OCI-LY7 (cell line): Measurements from ENCODE around the gene SORBS2. TPM values are rescaled to one million over a fixed set of nuclear protein-coding genes. Genes with fewer than 3 reads are reported as not detected.

Experiments
- BruUV-seq: library from RNA; stranded (reverse); fragments of 400-500 nt; replicated peaks from 2 replicates; lab custom pipeline; 2021; lab: Mats Ljungman, UMichigan
- CTCF ChIA-PET: fragments of 300-600 bp; sonication (Branson Sonifier 250); formaldehyde crosslinking; loops from one replicate; lab custom pipeline; 2022; ENCODE audit warnings: antibody characterized with exemption; ENCODE audit not compliant: unreplicated experiment; lab: Charles Lee
- POLR2A ChIA-PET: fragments of 300-600 bp; sonication (Branson Sonifier 250); formaldehyde crosslinking; loops from one replicate; lab custom pipeline; 2022; ENCODE audit warnings: antibody characterized with exemption; lab: Charles Lee
- DNase-seq: peaks from one replicate; pipeline ENCODE4 v3.0.0-alpha.2; 2015; ENCODE audit warnings: low spot score
- H2AFZ ChIP-seq: fragments of 200-600 bp; sonication (generic), shearing (Covaris generic); 2 replicates; pipeline ENCODE4 v1.6.1; 2014; ENCODE audit warnings: mild to moderate bottlenecking, antibody characterized with exemption, low read length, moderate library complexity
- H3K27ac ChIP-seq: fragments of 200-600 bp; sonication (generic); 2 replicates; pipeline ENCODE4 v1.5.1; 2014; ENCODE audit warnings: mixed run types, low read depth, mild to moderate bottlenecking, moderate library complexity, low read length, inconsistent platforms; ENCODE audit not compliant: poor library complexity, severe bottlenecking
- H3K36me3 ChIP-seq: fragments of 200-600 bp; sonication (generic); 2 replicates; pipeline ENCODE4 v1.6.1; 2014; ENCODE audit warnings: mild to moderate bottlenecking, antibody characterized with exemption, low read length, moderate library complexity, mixed read lengths; ENCODE audit not compliant: insufficient read depth
- H3K4me1 ChIP-seq: fragments of 200-600 bp; sonication (generic); 2 replicates; pipeline ENCODE4 v1.5.1; 2014; ENCODE audit warnings: mild to moderate bottlenecking, low read length; ENCODE audit not compliant: insufficient read depth, poor library complexity, severe bottlenecking
- H3K4me2 ChIP-seq: fragments of 200-600 bp; sonication (generic); 2 replicates; pipeline ENCODE4 v1.6.1; 2014; ENCODE audit warnings: mild to moderate bottlenecking, low read length
- H3K4me3 ChIP-seq: fragments of 200-600 bp; sonication (generic); 2 replicates; pipeline ENCODE4 v1.5.1; 2014; ENCODE audit warnings: mild to moderate bottlenecking, low read depth, low read length; ENCODE audit not compliant: poor library complexity, severe bottlenecking
- H3K79me2 ChIP-seq: fragments of 200-600 bp; sonication (generic); 2 replicates; pipeline ENCODE4 v1.6.1; 2016; ENCODE audit warnings: low read depth, mild to moderate bottlenecking, low read length, moderate library complexity, mixed read lengths; ENCODE audit not compliant: insufficient read depth
- H3K9me2 ChIP-seq: fragments of 200-600 bp; sonication (generic); 2 replicates; pipeline ENCODE4 v1.6.1; 2016; ENCODE audit warnings: mild to moderate bottlenecking, low read length, mixed read lengths; ENCODE audit not compliant: insufficient read depth
- H3K9me3 ChIP-seq: fragments of 200-600 bp; sonication (generic); 2 replicates; pipeline ENCODE4 v1.6.1; 2014; ENCODE audit warnings: mild to moderate bottlenecking, mixed run types, low read length, mixed read lengths
- H4K20me1 ChIP-seq: fragments of 200-600 bp; sonication (generic); 2 replicates; pipeline ENCODE4 v1.6.1; 2014; ENCODE audit warnings: mild to moderate bottlenecking, antibody characterized with exemption, low read length, moderate library complexity, mixed read lengths; ENCODE audit not compliant: insufficient read depth
- EZH2phosphoT487 ChIP-seq: fragments of 200-600 bp; sonication (generic); IDR thresholded peaks from 2 replicates; pipeline ENCODE4 v1.6.1; 2018; ENCODE audit warnings: low read depth, borderline replicate concordance, mild to moderate bottlenecking, mixed run types, antibody characterized with exemption, low read length, moderate library complexity, mixed read lengths
- intact Hi-C: fragments of 100-400 bp; cut with micrococcal nuclease; formaldehyde crosslinking; loops from one replicate; pipeline ENCODE4 v1.10.0; 2022; ENCODE audit not compliant: unreplicated experiment
- total RNA-seq, 2 experiments: library from RNA; depleted of rRNA in 1 of 2; stranded (reverse); fragments of >200 nt in 1 of 2; shearing (Covaris generic) in 1 of 2; gene quantifications; 2 replicates each; pipeline ENCODE4 v1.2.3, GENCODE V29; 2014 to 2022
- TF ChIP-seq, protein P1 (sequence below): fragments of 200-600 bp; sonication (generic); conservative IDR thresholded peaks from 2 replicates; pipeline ENCODE4 v1.5.1; 2014; ENCODE audit warnings: mild to moderate bottlenecking, antibody characterized with exemption, low read length, moderate library complexity, mixed read lengths

SORBS2 gene
- total RNA-seq, 2 experiments from 2014 or later: 33.2 to 43.5 TPM

DNA sequence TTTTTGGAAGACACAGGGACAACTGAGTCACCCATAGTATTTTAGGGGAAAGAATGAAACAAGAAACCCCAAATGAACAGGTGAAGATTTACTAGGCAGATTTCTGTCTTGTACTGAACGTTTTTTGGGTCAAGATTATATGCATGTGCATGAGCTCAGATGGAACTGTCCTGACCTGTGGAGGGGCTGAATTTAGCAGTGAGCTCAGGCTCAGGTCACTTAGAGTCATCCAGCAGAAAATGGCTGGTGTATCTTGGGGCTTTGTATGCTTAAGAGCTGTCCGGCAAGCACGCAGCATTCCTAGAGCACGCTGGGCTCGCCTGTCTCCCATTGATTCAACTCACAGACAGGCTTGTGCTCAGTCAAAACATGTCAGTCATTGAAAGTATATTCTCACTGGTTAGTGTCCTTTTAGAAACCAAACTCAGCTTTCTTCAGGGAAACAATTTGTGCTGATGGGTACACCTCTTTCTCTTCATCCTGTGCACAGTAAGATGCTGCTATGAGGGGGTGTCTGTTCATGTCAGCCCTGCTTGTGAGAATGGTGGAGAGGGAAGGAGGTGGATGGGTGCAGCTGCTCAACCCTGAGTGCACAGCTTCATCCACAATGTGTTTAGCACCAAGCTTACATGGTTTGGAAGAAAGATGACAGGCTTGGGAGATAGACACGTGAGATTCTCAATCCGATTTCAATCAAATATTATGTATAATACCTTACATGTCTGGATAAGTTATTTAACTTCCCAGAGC is 229.2 kb downstream of the SORBS2 start:
- CTCF ChIA-PET: interaction anchor here (1.0 to 1.4 kb wide), 2 partner anchors 9 to 103 kb away, joined by 3 read pairs; no protein-coding TSS in a partner anchor
- Histone ChIP-seq H3K4me1 (peaks cover 32% of the 10 kb centered on the region), H3K4me3 (no peak overlapping the region), H3K9me2 (no peaks in the 10 kb centered on the region), H3K79me2 (no peaks in the 10 kb centered on the region), H3K36me3 (no peaks in the 10 kb centered on the region), H4K20me1 (no peaks in the 10 kb centered on the region), H2AFZ (no peak overlapping the region), H3K27ac (no peak overlapping the region), H3K9me3 (no peaks in the 10 kb centered on the region), H3K4me2 (no peak overlapping the region; the same call in 1 of the 2 replicates)
- intact Hi-C loops: no loop called here
- DNase-seq: no peak
- TF ChIP-seq, protein P1, sequence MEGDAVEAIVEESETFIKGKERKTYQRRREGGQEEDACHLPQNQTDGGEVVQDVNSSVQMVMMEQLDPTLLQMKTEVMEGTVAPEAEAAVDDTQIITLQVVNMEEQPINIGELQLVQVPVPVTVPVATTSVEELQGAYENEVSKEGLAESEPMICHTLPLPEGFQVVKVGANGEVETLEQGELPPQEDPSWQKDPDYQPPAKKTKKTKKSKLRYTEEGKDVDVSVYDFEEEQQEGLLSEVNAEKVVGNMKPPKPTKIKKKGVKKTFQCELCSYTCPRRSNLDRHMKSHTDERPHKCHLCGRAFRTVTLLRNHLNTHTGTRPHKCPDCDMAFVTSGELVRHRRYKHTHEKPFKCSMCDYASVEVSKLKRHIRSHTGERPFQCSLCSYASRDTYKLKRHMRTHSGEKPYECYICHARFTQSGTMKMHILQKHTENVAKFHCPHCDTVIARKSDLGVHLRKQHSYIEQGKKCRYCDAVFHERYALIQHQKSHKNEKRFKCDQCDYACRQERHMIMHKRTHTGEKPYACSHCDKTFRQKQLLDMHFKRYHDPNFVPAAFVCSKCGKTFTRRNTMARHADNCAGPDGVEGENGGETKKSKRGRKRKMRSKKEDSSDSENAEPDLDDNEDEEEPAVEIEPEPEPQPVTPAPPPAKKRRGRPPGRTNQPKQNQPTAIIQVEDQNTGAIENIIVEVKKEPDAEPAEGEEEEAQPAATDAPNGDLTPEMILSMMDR: no peak
- no peak for TF ChIP-seq EZH2phosphoT487
- BruUV-seq: no TSS peak
- POLR2A ChIA-PET: interaction anchor here (0.8 to 8.7 kb wide), 9 partner anchors 10 to 185 kb away, joined by 3 to 142 read pairs (median 5); no protein-coding TSS in a partner anchor

DNA sequence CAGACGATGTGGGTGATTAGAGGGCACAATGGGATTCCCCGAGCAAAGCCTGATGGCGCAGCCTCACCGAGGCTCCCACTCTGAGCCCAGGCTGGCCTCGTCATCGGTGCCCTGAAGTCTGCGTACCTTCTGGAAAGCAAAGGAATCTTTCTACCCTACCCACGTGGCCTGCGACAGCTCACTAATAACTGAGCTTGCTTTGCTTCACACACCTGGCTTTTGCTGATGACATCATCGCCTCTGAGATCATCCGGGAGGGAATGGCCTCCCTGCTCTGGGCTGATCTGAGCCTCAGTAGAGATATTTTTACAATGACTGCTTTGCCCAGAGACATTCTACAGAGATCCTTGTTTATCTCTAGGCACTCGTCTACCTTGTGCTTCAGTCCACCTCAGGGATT is 231.3 kb downstream of the SORBS2 start:
- no peaks in the 10 kb centered on the region for H3K79me2 ChIP-seq
- ChIA-PET POLR2A (no interaction called here), CTCF (no interaction called here)
- no peaks in the 10 kb centered on the region for H3K36me3 ChIP-seq
- DNase-seq: no peak
- no peak overlapping the region for H3K27ac ChIP-seq
- no peak overlapping the region for H3K4me2 ChIP-seq
- H2AFZ ChIP-seq: no peak overlapping the region
- H3K9me3 ChIP-seq: no peaks in the 10 kb centered on the region
- no TSS peak for BruUV-seq
- intact Hi-C loops: no loop called here
- H3K9me2 ChIP-seq: no peaks in the 10 kb centered on the region
- peaks cover 10% of the 10 kb centered on the region for H3K4me1 ChIP-seq
- TF ChIP-seq, protein P1: no peak
- no peak for TF ChIP-seq EZH2phosphoT487
- H4K20me1 ChIP-seq: no peaks in the 10 kb centered on the region
- no peak overlapping the region for H3K4me3 ChIP-seq

DNA sequence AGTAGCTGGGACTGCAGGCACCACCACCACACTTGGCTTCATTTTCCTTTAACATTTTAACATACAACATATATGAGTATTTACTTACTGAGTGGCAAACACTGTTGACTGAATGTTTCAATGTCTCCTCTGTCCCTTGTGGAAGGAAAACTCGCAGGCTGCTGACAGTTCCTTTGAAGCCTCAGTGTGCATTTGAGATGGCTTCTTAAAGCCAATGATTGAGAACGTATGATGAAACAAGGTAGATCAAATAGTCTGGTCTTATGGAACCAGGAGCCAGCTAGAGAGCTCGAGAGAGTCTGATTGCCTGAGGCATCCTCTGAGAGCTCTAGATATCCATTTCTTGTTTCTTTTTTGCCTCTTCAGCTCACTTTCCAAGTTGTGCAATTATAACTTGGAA is 233.7 kb downstream of the SORBS2 start:
- Histone ChIP-seq H3K4me3 (no peak overlapping the region), H3K9me3 (no peaks in the 10 kb centered on the region), H3K9me2 (no peaks in the 10 kb centered on the region), H4K20me1 (no peaks in the 10 kb centered on the region), H3K36me3 (no peaks in the 10 kb centered on the region), H3K4me2 (no peak overlapping the region), H3K27ac (no peak overlapping the region), H3K4me1 (peaks cover 3% of the 10 kb centered on the region), H2AFZ (no peak overlapping the region), H3K79me2 (no peaks in the 10 kb centered on the region)
- ChIA-PET POLR2A (interaction anchor here (2.0 kb wide), 1 partner anchor 10 kb away, joined by 5 read pairs; no protein-coding TSS in a partner anchor), CTCF (no interaction called here)
- TF ChIP-seq, protein P1: no peak
- TF ChIP-seq EZH2phosphoT487: no peak
- BruUV-seq: no TSS peak
- DNase-seq: no peak
- intact Hi-C loops: no loop called here
